OCI-LY7 (cell line): ENCODE measurements around the gene CASP12. TPM values are rescaled to one million over a fixed set of nuclear protein-coding genes. Genes with fewer than 3 reads are reported as not detected.

Experiments used
- BruUV-seq: library from RNA; stranded (reverse); fragments of 400-500 nt; replicated peaks from 2 replicates; lab custom pipeline; 2021; lab: Mats Ljungman, UMichigan
- CTCF ChIA-PET: fragments of 300-600 bp; sonication (Branson Sonifier 250); formaldehyde crosslinking; loops from one replicate; lab custom pipeline; 2022; ENCODE audit warnings: antibody characterized with exemption; ENCODE audit not compliant: unreplicated experiment; lab: Charles Lee
- POLR2A ChIA-PET: fragments of 300-600 bp; sonication (Branson Sonifier 250); formaldehyde crosslinking; loops from one replicate; lab custom pipeline; 2022; ENCODE audit warnings: antibody characterized with exemption; lab: Charles Lee
- DNase-seq: peaks from one replicate; pipeline ENCODE4 v3.0.0-alpha.2; 2015; ENCODE audit warnings: low spot score
- H2AFZ ChIP-seq: fragments of 200-600 bp; sonication (generic), shearing (Covaris generic); 2 replicates; pipeline ENCODE4 v1.6.1; 2014; ENCODE audit warnings: mild to moderate bottlenecking, antibody characterized with exemption, low read length, moderate library complexity
- H3K27ac ChIP-seq: fragments of 200-600 bp; sonication (generic); 2 replicates; pipeline ENCODE4 v1.5.1; 2014; ENCODE audit warnings: mixed run types, low read depth, mild to moderate bottlenecking, moderate library complexity, low read length, inconsistent platforms; ENCODE audit not compliant: poor library complexity, severe bottlenecking
- H3K36me3 ChIP-seq: fragments of 200-600 bp; sonication (generic); 2 replicates; pipeline ENCODE4 v1.6.1; 2014; ENCODE audit warnings: mild to moderate bottlenecking, antibody characterized with exemption, low read length, moderate library complexity, mixed read lengths; ENCODE audit not compliant: insufficient read depth
- H3K4me1 ChIP-seq: fragments of 200-600 bp; sonication (generic); 2 replicates; pipeline ENCODE4 v1.5.1; 2014; ENCODE audit warnings: mild to moderate bottlenecking, low read length; ENCODE audit not compliant: insufficient read depth, poor library complexity, severe bottlenecking
- H3K4me2 ChIP-seq: fragments of 200-600 bp; sonication (generic); 2 replicates; pipeline ENCODE4 v1.6.1; 2014; ENCODE audit warnings: mild to moderate bottlenecking, low read length
- H3K4me3 ChIP-seq: fragments of 200-600 bp; sonication (generic); 2 replicates; pipeline ENCODE4 v1.5.1; 2014; ENCODE audit warnings: mild to moderate bottlenecking, low read depth, low read length; ENCODE audit not compliant: poor library complexity, severe bottlenecking
- H3K79me2 ChIP-seq: fragments of 200-600 bp; sonication (generic); 2 replicates; pipeline ENCODE4 v1.6.1; 2016; ENCODE audit warnings: low read depth, mild to moderate bottlenecking, low read length, moderate library complexity, mixed read lengths; ENCODE audit not compliant: insufficient read depth
- H3K9me2 ChIP-seq: fragments of 200-600 bp; sonication (generic); 2 replicates; pipeline ENCODE4 v1.6.1; 2016; ENCODE audit warnings: mild to moderate bottlenecking, low read length, mixed read lengths; ENCODE audit not compliant: insufficient read depth
- H3K9me3 ChIP-seq: fragments of 200-600 bp; sonication (generic); 2 replicates; pipeline ENCODE4 v1.6.1; 2014; ENCODE audit warnings: mild to moderate bottlenecking, mixed run types, low read length, mixed read lengths
- H4K20me1 ChIP-seq: fragments of 200-600 bp; sonication (generic); 2 replicates; pipeline ENCODE4 v1.6.1; 2014; ENCODE audit warnings: mild to moderate bottlenecking, antibody characterized with exemption, low read length, moderate library complexity, mixed read lengths; ENCODE audit not compliant: insufficient read depth
- EZH2phosphoT487 ChIP-seq: fragments of 200-600 bp; sonication (generic); IDR thresholded peaks from 2 replicates; pipeline ENCODE4 v1.6.1; 2018; ENCODE audit warnings: low read depth, borderline replicate concordance, mild to moderate bottlenecking, mixed run types, antibody characterized with exemption, low read length, moderate library complexity, mixed read lengths
- intact Hi-C: fragments of 100-400 bp; cut with micrococcal nuclease; formaldehyde crosslinking; loops from one replicate; pipeline ENCODE4 v1.10.0; 2022; ENCODE audit not compliant: unreplicated experiment
- total RNA-seq, 2 experiments: library from RNA; depleted of rRNA in 1 of 2; stranded (reverse); fragments of >200 nt in 1 of 2; shearing (Covaris generic) in 1 of 2; gene quantifications; 2 replicates each; pipeline ENCODE4 v1.2.3, GENCODE V29; 2014 to 2022
- TF ChIP-seq, protein P1 (sequence below): fragments of 200-600 bp; sonication (generic); conservative IDR thresholded peaks from 2 replicates; pipeline ENCODE4 v1.5.1; 2014; ENCODE audit warnings: mild to moderate bottlenecking, antibody characterized with exemption, low read length, moderate library complexity, mixed read lengths

CASP12 gene
- total RNA-seq, 2 experiments from 2014 or later: not detected

DNA sequence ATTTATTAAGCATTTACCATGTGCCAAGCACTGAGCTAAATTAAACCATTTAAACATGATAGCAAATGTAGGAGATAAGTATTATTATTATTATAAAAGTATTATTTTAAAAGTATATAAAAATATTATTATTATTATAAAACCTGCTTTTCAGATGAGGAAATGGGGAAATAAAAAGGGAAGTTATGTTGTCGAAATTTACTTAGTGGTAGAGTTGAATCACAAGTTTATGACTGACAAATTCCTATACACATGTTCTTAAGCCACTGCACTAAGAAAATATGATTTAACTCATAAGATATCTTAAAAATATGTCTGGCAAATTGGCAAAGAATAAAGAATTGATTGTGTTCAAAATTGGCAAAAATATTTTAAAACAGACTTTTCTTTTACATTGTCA is 53.8 kb downstream of the CASP12 start:
- TF ChIP-seq, protein P1, sequence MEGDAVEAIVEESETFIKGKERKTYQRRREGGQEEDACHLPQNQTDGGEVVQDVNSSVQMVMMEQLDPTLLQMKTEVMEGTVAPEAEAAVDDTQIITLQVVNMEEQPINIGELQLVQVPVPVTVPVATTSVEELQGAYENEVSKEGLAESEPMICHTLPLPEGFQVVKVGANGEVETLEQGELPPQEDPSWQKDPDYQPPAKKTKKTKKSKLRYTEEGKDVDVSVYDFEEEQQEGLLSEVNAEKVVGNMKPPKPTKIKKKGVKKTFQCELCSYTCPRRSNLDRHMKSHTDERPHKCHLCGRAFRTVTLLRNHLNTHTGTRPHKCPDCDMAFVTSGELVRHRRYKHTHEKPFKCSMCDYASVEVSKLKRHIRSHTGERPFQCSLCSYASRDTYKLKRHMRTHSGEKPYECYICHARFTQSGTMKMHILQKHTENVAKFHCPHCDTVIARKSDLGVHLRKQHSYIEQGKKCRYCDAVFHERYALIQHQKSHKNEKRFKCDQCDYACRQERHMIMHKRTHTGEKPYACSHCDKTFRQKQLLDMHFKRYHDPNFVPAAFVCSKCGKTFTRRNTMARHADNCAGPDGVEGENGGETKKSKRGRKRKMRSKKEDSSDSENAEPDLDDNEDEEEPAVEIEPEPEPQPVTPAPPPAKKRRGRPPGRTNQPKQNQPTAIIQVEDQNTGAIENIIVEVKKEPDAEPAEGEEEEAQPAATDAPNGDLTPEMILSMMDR: no peak
- no peak for TF ChIP-seq EZH2phosphoT487
- Histone ChIP-seq H2AFZ (no peak overlapping the region), H3K9me3 (no peaks in the 10 kb centered on the region), H3K4me3 (no peak overlapping the region), H3K27ac (no peak overlapping the region), H3K79me2 (no peaks in the 10 kb centered on the region), H3K9me2 (no peaks in the 10 kb centered on the region), H3K36me3 (no peaks in the 10 kb centered on the region), H3K4me1 (no peaks in the 10 kb centered on the region), H4K20me1 (no peaks in the 10 kb centered on the region), H3K4me2 (no peak overlapping the region)
- CTCF ChIA-PET: no interaction called here
- BruUV-seq: no TSS peak
- DNase-seq: no peak
- intact Hi-C loops: no loop called here
- POLR2A ChIA-PET: no interaction called here

DNA sequence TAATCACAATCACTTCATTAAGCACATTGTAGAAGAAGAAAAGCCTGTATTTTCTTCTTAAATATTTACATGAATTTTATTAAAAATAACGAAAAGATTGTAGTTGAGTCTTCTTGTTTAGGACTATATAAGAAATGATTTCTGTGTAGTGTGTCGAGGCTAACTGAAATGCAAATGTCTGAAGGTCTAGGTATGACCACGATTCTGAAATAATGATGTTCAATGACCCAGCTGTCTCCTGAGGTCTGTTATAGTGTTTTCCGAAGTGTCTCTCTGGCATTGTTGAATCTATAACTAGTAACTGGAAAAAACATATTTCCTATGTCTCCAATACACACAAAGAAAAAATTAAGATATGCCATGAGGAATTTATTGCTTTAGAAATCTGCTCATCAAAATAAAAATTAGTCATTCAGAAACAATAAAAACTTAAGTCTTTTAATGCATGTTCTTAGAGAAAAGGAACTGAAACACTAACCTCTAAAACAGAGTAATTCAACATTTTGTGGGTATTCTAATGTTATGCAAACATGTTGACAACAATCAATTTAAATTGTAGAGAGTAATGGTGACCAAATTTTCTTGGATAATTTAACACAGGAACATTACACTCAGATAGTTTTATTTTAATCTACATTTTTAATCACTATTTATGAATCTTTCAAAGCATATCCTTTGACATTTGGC is 55.0 kb downstream of the CASP12 start:
- Histone ChIP-seq H3K4me2 (no peak overlapping the region), H3K4me3 (no peak overlapping the region), H3K9me2 (no peaks in the 10 kb centered on the region), H3K9me3 (no peaks in the 10 kb centered on the region), H3K79me2 (no peaks in the 10 kb centered on the region), H3K4me1 (no peaks in the 10 kb centered on the region), H2AFZ (no peak overlapping the region), H3K27ac (no peak overlapping the region), H3K36me3 (no peaks in the 10 kb centered on the region), H4K20me1 (no peaks in the 10 kb centered on the region)
- BruUV-seq: no TSS peak
- CTCF ChIA-PET: no interaction called here
- POLR2A ChIA-PET: interaction anchor here (0.5 to 0.6 kb wide), 2 partner anchors 192 to 213 kb away, joined by 3 read pairs; partner anchors contain the start of gene CASP1
- DNase-seq: no peak
- no peak for TF ChIP-seq EZH2phosphoT487
- intact Hi-C loops: no loop called here

DNA sequence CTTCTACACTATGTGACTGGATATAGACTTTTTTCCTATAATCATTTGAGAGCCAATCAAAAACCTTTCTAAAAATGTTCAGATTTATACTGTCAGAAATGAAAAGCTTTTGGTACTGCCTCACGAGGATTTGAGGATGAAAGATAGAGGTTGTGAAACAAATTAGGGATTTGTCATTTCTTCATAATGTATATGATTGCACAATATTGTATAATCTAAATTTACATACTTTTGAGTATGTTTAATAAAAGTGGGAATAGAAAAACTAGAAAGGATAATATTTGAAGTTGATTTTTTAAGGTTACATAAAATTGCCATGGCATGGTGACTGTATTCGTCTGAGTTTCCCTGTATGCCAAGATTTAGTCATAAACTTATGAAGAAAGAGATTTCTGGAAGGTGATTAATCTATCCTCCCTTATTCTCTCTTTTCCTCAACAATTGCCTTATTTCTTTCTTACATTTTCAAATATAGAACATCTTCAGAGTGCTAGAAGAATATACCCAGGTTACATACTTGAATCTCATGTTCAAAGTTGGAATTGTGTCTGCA is 56.2 kb downstream of the CASP12 start:
- Histone ChIP-seq H3K79me2 (no peaks in the 10 kb centered on the region), H3K4me3 (no peak overlapping the region), H3K27ac (no peak overlapping the region), H3K4me1 (no peaks in the 10 kb centered on the region), H3K9me3 (no peaks in the 10 kb centered on the region), H2AFZ (no peak overlapping the region), H4K20me1 (no peaks in the 10 kb centered on the region), H3K4me2 (no peak overlapping the region), H3K36me3 (no peaks in the 10 kb centered on the region), H3K9me2 (no peaks in the 10 kb centered on the region)
- POLR2A ChIA-PET: no interaction called here
- CTCF ChIA-PET: no interaction called here
- no peak for DNase-seq
- no TSS peak for BruUV-seq
- no peak for TF ChIP-seq EZH2phosphoT487
- TF ChIP-seq, protein P1: no peak
- intact Hi-C loops: no loop called here
